Type B pancreatic cell (in vitro differentiated cells): ENCODE results near the gene EBLN2. TPM values are rescaled to one million over a fixed set of nuclear protein-coding genes. Genes with fewer than 3 reads are reported as not detected.
A peak's percentile ranks its signal among the peaks of the same experiment; 100 is the strongest.

Source experiments
- DNase-seq: peaks from one replicate; pipeline ENCODE4 v3.0.0; 2021; ENCODE audit warnings: mixed read lengths; ENCODE audit not compliant: unreplicated experiment; ENCODE audit errors: extremely low spot score
- H3K27ac Mint-ChIP-seq: 2 replicates; pipeline ENCODE4 v1.8.0; 2021; ENCODE audit warnings: mild to moderate bottlenecking, mixed read lengths
- H3K27me3 Mint-ChIP-seq: 2 replicates; pipeline ENCODE4 v1.8.0; 2021; ENCODE audit warnings: mixed read lengths
- H3K36me3 Mint-ChIP-seq: 2 replicates; pipeline ENCODE4 v1.8.0; 2021; ENCODE audit warnings: mixed read lengths
- H3K4me1 Mint-ChIP-seq: one replicate; pipeline ENCODE4 v1.8.0; 2021; ENCODE audit warnings: mixed read lengths; ENCODE audit not compliant: unreplicated experiment
- H3K4me3 Mint-ChIP-seq: 2 replicates; pipeline ENCODE4 v1.8.0; 2021; ENCODE audit warnings: mild to moderate bottlenecking, mixed read lengths
- H3K9me3 Mint-ChIP-seq: 2 replicates; pipeline ENCODE4 v1.8.0; 2021; ENCODE audit warnings: mixed read lengths
- long read RNA-seq: library from polyadenylated mRNA; unstranded; transcript quantifications from one replicate; pipeline ENCODE4 v2.0.0, GENCODE V29; 2020
- total RNA-seq: library from RNA; stranded (reverse); gene quantifications from 2 replicates; pipeline ENCODE4 v1.2.1, GENCODE V29; 2021; ENCODE audit warnings: low replicate concordance
- TF ChIP-seq, protein P1 (sequence below): fragments of 200-600 bp; sonication (generic); conservative IDR thresholded peaks from 2 replicates; pipeline ENCODE4 v1.5.0; 2021; ENCODE audit warnings: antibody characterized with exemption, mild to moderate bottlenecking

Gene EBLN2
- 6.3 and 6.4 TPM in 2 replicates for total RNA-seq
- long read RNA-seq, partial matches to known transcripts, result 0 of 1 reads
- long read RNA-seq, other reads (novel, unspliced or antisense), result 0 of 1 reads

DNA sequence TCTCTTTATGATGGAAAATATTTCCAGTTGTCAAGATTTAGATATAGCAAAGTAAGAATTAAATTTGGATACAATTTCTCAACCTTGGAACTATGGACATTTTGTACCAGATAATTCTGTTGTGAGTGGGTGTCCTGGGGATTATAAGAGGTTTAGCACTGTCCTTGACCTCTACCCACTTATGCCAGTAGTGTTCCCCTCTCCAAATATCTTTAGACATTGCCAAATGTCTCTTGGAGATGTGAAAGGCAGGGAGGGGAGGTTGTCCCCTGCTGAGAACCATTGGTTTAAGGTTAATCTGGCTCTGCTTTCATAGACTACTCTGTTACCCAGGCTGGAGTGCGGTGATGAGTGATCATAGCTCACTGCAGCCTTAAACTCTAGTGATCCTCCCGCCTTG lies at the start of gene EBLN2:
Gene EBLN2 (plus strand): TSS at position 244 of the 400 bp plus-strand sequence. CDS start 423 bp downstream, outside the sequence.
- no peak within 1 kb of the TSS for H3K27ac Mint-ChIP-seq
- no peak for DNase-seq
- H3K4me1 Mint-ChIP-seq, result no peaks in the 10 kb centered on the region
- TF ChIP-seq, protein P1, sequence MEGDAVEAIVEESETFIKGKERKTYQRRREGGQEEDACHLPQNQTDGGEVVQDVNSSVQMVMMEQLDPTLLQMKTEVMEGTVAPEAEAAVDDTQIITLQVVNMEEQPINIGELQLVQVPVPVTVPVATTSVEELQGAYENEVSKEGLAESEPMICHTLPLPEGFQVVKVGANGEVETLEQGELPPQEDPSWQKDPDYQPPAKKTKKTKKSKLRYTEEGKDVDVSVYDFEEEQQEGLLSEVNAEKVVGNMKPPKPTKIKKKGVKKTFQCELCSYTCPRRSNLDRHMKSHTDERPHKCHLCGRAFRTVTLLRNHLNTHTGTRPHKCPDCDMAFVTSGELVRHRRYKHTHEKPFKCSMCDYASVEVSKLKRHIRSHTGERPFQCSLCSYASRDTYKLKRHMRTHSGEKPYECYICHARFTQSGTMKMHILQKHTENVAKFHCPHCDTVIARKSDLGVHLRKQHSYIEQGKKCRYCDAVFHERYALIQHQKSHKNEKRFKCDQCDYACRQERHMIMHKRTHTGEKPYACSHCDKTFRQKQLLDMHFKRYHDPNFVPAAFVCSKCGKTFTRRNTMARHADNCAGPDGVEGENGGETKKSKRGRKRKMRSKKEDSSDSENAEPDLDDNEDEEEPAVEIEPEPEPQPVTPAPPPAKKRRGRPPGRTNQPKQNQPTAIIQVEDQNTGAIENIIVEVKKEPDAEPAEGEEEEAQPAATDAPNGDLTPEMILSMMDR, result no peak
- H3K36me3 Mint-ChIP-seq, result peaks cover 30% of the 10 kb centered on the region
- H3K4me3 Mint-ChIP-seq, result no peak within 1 kb of the TSS
- H3K9me3 Mint-ChIP-seq, result no peaks in the 10 kb centered on the region
- no peaks in the 10 kb centered on the region for H3K27me3 Mint-ChIP-seq

DNA sequence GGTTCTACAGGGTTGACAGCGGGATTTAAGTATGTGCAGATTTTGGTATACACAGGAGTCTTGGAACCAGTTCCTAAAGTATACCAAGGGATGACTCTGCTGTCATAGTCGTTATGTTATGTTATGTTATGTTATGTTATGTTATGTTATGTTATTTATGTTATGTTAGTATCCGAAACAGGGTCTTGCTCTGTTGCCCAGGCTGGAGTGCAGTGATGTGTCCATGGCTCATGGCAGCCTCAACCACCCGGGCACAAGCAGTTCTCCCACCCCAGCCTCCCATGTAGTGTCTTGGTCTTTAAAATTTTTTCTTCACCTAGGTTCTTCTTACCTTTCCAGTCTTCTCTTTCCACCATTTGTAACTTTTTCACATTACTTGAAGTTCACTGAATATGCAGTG lies 43.2 kb upstream of the EBLN2 start:
- Mint-ChIP-seq H3K4me3 (no peak overlapping the region), H3K36me3 (peaks cover 16% of the 10 kb centered on the region), H3K27me3 (no peaks in the 10 kb centered on the region), H3K9me3 (no peaks in the 10 kb centered on the region), H3K4me1 (peaks cover 16% of the 10 kb centered on the region), H3K27ac (no peak overlapping the region)
- DNase-seq, result no peak
- TF ChIP-seq, protein P1, result no peak

DNA sequence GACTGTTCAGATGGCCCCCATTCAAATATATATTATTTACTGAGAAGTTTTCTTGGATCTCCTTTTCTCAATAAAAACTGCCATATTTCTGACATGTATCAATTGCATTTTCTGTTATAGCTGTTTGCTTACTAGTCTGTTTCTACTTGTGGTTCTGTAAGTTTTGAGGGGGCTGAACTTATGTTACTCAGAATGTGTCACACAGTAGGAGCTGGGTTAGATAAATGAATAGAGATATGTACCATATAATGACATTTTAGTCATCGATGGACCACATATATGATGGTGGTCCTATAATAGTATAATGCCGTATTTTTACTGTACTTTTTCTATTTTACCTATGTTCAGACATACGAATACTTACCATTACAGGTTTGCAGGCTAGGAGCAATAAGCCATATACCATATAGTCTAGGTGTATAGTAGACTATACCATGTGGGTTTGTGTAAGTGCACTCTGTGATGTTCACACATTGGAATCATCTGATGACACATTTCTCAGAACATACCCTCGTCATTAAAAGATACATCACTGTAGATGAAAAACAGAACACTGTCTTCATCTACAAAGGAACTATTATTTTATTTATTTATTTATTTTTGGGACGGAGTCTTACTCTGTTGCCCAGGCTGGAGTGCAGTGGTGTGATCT lies 42.5 kb upstream of the EBLN2 start:
- no peak for DNase-seq
- Mint-ChIP-seq H3K36me3 (peaks cover 16% of the 10 kb centered on the region), H3K4me1 (peaks cover 16% of the 10 kb centered on the region), H3K27me3 (no peaks in the 10 kb centered on the region), H3K4me3 (no peak overlapping the region), H3K9me3 (no peaks in the 10 kb centered on the region), H3K27ac (no peak overlapping the region)
- TF ChIP-seq, protein P1, result no peak

DNA sequence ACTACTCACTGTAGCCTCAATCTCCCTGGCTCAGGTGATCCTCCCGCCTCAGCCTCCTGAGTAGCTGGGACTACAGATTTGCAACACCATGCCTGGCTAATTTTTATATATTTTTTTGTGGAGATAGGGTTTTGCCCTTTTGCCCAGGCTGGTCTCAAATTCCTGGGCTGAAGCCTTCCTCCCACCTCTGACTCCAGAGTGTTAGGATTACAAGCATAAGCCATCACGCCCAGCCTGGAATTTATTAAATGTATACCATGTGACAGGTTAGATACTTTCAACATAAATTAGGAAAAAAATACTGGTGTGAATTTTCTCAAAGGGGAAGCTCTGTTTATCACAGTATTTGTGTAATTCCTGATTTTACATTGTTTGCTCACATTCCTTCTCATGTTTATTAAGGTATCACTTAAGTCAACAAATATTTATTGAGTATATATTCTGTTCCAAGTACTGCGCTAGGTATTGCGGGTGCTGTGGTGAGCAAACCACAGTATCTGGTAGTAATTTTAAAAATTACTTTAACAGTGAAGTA lies 40.1 kb upstream of the EBLN2 start:
- Mint-ChIP-seq H3K4me3 (no peak overlapping the region), H3K27me3 (no peaks in the 10 kb centered on the region), H3K4me1 (peaks cover 30% of the 10 kb centered on the region), H3K27ac (no peak overlapping the region), H3K36me3 (peaks cover 16% of the 10 kb centered on the region), H3K9me3 (no peaks in the 10 kb centered on the region)
- TF ChIP-seq, protein P1, result no peak
- no peak for DNase-seq

DNA sequence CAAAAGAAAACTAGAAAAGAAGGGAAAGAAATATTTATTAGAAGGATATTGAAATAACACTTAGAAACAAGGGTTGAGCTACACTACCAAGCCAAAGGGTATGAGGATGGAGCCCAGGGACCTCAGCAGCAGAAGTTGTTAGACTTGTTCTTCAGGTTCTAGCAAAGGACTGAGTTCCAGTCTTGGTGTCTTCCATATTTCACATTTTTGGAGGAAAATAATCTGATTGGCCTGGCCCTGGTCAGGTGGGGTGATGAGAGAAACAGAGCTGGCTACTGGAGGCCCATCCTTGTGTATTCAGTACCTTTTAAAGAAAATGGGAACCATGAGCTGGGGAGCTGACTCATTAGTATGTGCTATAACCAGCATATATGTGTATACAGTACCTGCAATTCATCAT lies 36.6 kb upstream of the EBLN2 start:
- Mint-ChIP-seq H3K4me3 (no peak overlapping the region), H3K36me3 (peaks cover 13% of the 10 kb centered on the region), H3K27ac (peak overlapping the region; percentile 70), H3K9me3 (no peaks in the 10 kb centered on the region), H3K27me3 (no peaks in the 10 kb centered on the region), H3K4me1 (peaks cover 32% of the 10 kb centered on the region)
- DNase-seq, result no peak
- TF ChIP-seq, protein P1, result no peak
